ENCODE results near the gene NFKBIZ. TPM values are rescaled to one million over a fixed set of nuclear protein-coding genes. Genes with fewer than 3 reads are reported as not detected.

The NFKBIZ gene
- total and polyA plus RNA-seq, 9 of the 15 experiments (the other 6 are each of a cell fraction or from before 2014, with no cell fraction given), result 1.2 to 13.7 (median 5.7) TPM

- Histone ChIP-seq H3K36me3 (ENCODE audit: control insufficient read depth, insufficient read depth, low read length) (no peaks in the 10 kb centered on the region), H3K4me1 (replicated peaks in 1 of 2; ENCODE audit: control insufficient read depth in 2 of 2, insufficient read depth in 2 of 2, low read length in 2 of 2) (no peaks in the 10 kb centered on the region), H3K27ac (ENCODE audit: extremely low read depth, low read depth, low read length) (no peak overlapping the region), H3K4me2 (ENCODE audit: insufficient read depth, low read length) (no peak overlapping the region), H4K20me1 (replicated peaks; ENCODE audit: control insufficient read depth, insufficient read depth, low read length) (no peaks in the 10 kb centered on the region), H3K9me3 (replicated peaks; ENCODE audit: control insufficient read depth, insufficient read depth, low read depth, low read length) (no peaks in the 10 kb centered on the region), H3K79me2 (ENCODE audit: control insufficient read depth, insufficient read depth, low read length) (no peaks in the 10 kb centered on the region), H3K27me3 (ENCODE audit: control insufficient read depth in 2 of 2, insufficient read depth in 2 of 2, low read length in 2 of 2) (no peaks in the 10 kb centered on the region), H3K9ac (ENCODE audit: insufficient read depth in 1 of 2, low read depth in 2 of 2, low read length in 2 of 2) (no peak overlapping the region), H3K9me1 (ENCODE audit: control insufficient read depth, insufficient read depth, low read length) (no peaks in the 10 kb centered on the region), H3K4me3 (no peak overlapping the region), H2AFZ (ENCODE audit: low read depth, low read length) (no peak overlapping the region)
- no TSS peak for BruUV-seq (replicated peaks)
- CTCF ChIA-PET (ENCODE audit: low intra/inter-chr PET ratio), result no interaction called here
- in situ Hi-C loops (cut with MboI) (no loop called here), intact Hi-C loops (cut with micrococcal nuclease) (no loop called here)
- FAIRE-seq (no peak), DNase-seq (ENCODE audit: extremely low read depth in 1 of 4, low spot score in 3 of 4) (no peak), ATAC-seq (no peak)
- POLR2A ChIA-PET, result no interaction called here
- WGBS (ENCODE audit: insufficient coverage, low coverage, missing lambda C conversion rate), result 6% methylated on average over 8 of the region's 8 CpGs
- TF ChIP-seq SMAD2 (IDR thresholded peaks at IDR 0.05; ENCODE audit: low read depth, low read length) (no peak), BRD9 (IDR thresholded peaks at IDR 0.05; ENCODE audit: low read depth, partially characterized antibody) (no peak), MTA1 (IDR thresholded peaks at IDR 0.05; ENCODE audit: borderline replicate concordance) (no peak), ZBTB5 (IDR thresholded peaks at IDR 0.05) (no peak), MBD2 (IDR thresholded peaks at IDR 0.05; ENCODE audit: borderline replicate concordance, low read depth) (no peak), TEAD1 (CRISPR knock-in tag; IDR thresholded peaks at IDR 0.05) (no peak), NCOA4 (IDR thresholded peaks at IDR 0.05; ENCODE audit: partially characterized antibody) (no peak), ZNF696 (CRISPR knock-in tag; conservative IDR thresholded peaks at IDR 0.05) (no peak), ZNF217 (CRISPR knock-in tag; IDR thresholded peaks at IDR 0.05) (no peak), ASH1L (IDR thresholded peaks at IDR 0.05; ENCODE audit: borderline replicate concordance, low read depth, partially characterized antibody) (no peak), SFPQ (IDR thresholded peaks at IDR 0.05; ENCODE audit: low read depth, low read length) (no peak), ZNF12 (CRISPR knock-in tag; IDR thresholded peaks at IDR 0.05) (no peak), ZNF280B (CRISPR knock-in tag; IDR thresholded peaks at IDR 0.05) (no peak), PATZ1 (CRISPR knock-in tag; IDR thresholded peaks at IDR 0.05; ENCODE audit: borderline replicate concordance) (no peak), MCM2 (IDR thresholded peaks at IDR 0.05; ENCODE audit: low read depth) (no peak), MIER1 (IDR thresholded peaks at IDR 0.05; ENCODE audit: low read depth) (no peak)
Observed at GRCh38 chr3:101876142-101876541, 26.8 kb downstream of the NFKBIZ start.
